ENCODE data around the gene CDC14A.

The CDC14A gene

GRCh38 chr1:100539836-100540536 lies 187.7 kb downstream of the CDC14A start:
- no peak for TF ChIP-seq REST (IDR thresholded peaks at IDR 0.05; ENCODE audit: insufficient read depth in 1 of 2, low read depth in 2 of 2, low read length in 2 of 2)
- no peak for TF ChIP-seq SIN3A (IDR thresholded peaks at IDR 0.05; ENCODE audit: borderline replicate concordance, insufficient read depth, low read length)
- no peak for TF ChIP-seq FOXP2 (optimal IDR thresholded peaks at IDR 0.05; ENCODE audit: borderline replicate concordance, extremely low read depth, extremely low read length, insufficient read depth)
- no peak for TF ChIP-seq TAF1 (IDR thresholded peaks at IDR 0.05; ENCODE audit: borderline replicate concordance, insufficient read depth, low read length)
- TF ChIP-seq POLR2AphosphoS5 (IDR thresholded peaks at IDR 0.05; ENCODE audit: low read depth, low read length), result no peak

GRCh38 chr1:100542285-100542684 lies 190.0 kb downstream of the CDC14A start:
- TF ChIP-seq REST (IDR thresholded peaks at IDR 0.05; ENCODE audit: insufficient read depth in 1 of 2, low read depth in 2 of 2, low read length in 2 of 2) (no peak), POLR2AphosphoS5 (IDR thresholded peaks at IDR 0.05; ENCODE audit: low read depth, low read length) (no peak), TAF1 (IDR thresholded peaks at IDR 0.05; ENCODE audit: borderline replicate concordance, insufficient read depth, low read length) (no peak), SIN3A (IDR thresholded peaks at IDR 0.05; ENCODE audit: borderline replicate concordance, insufficient read depth, low read length) (no peak), FOXP2 (optimal IDR thresholded peaks at IDR 0.05; ENCODE audit: borderline replicate concordance, extremely low read depth, extremely low read length, insufficient read depth) (no peak)

- no peak for TF ChIP-seq SIN3A (IDR thresholded peaks at IDR 0.05; ENCODE audit: borderline replicate concordance, insufficient read depth, low read length)
- TF ChIP-seq REST (IDR thresholded peaks at IDR 0.05; ENCODE audit: insufficient read depth in 1 of 2, low read depth in 2 of 2, low read length in 2 of 2), result no peak
- no peak for TF ChIP-seq FOXP2 (optimal IDR thresholded peaks at IDR 0.05; ENCODE audit: borderline replicate concordance, extremely low read depth, extremely low read length, insufficient read depth)
- TF ChIP-seq TAF1 (IDR thresholded peaks at IDR 0.05; ENCODE audit: borderline replicate concordance, insufficient read depth, low read length), result no peak
These were observed 191.3 kb downstream of the CDC14A start for GRCh38 chr1:100543640-100544039.

- no peak for TF ChIP-seq SIN3A (IDR thresholded peaks at IDR 0.05; ENCODE audit: borderline replicate concordance, insufficient read depth, low read length)
These were observed 192.5 kb downstream of the CDC14A start for GRCh38 chr1:100544791-100545190.

- TF ChIP-seq FOXP2 (optimal IDR thresholded peaks at IDR 0.05; ENCODE audit: borderline replicate concordance, extremely low read depth, extremely low read length, insufficient read depth) (no peak), SIN3A (IDR thresholded peaks at IDR 0.05; ENCODE audit: borderline replicate concordance, insufficient read depth, low read length) (no peak), TAF1 (IDR thresholded peaks at IDR 0.05; ENCODE audit: borderline replicate concordance, insufficient read depth, low read length) (no peak), POLR2AphosphoS5 (IDR thresholded peaks at IDR 0.05; ENCODE audit: low read depth, low read length) (no peak), REST (IDR thresholded peaks at IDR 0.05; ENCODE audit: insufficient read depth in 1 of 2, low read depth in 2 of 2, low read length in 2 of 2) (no peak)
These were observed 193.5 kb downstream of the CDC14A start for GRCh38 chr1:100545855-100546254.

Data from PFSK-1 (cell line).